NCI-H748 (cell line): ENCODE measurements around the gene ATP2B1.
"Not testable (repeated sequence)": the region's sequence is repeated elsewhere in the genome, so short reads cannot be mapped to it uniquely, and the experiment has no call there.

ENCODE experiments used
- DNase-seq: peaks from one replicate; lab custom pipeline; 2025; ENCODE audit not compliant: unreplicated experiment; lab: John Stamatoyannopoulos, UW

ATP2B1 gene

DNA sequence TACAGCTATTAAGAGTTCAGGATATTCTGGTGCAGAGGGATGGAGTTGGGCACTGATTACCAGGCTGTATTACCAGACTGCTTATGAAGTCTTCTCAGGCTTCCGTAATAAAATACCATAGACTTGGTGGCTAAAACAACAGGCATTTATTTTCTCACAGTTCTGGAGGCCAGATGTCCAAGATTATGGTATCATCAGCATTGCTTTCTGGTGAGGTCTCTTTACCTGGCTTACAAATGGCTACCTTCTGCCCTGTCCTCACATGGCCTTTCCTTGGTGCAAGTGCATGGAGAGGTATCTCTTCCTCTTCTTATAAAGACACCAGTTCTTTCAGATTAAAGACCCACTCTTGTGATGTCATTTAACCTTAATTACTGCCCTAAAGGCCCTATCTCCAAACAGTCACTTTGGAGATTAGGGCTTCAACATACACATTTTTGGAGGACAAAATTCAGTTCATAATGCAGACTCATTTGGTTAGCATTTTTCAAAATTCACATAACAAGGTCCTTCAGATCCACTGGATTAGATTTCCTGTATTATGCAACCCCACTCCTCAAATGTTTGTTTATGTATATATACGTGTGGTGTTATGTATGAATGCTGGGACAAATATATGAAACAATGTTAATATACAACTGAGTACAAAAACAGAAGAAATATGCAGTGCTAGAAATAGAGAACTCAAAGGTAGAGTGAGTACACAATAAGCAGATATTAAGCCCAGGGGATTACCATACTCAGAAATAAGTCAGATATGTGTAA lies 9.3 kb upstream of the ATP2B1 start:
- no peak for DNase-seq

GRCh38 chr12:89712706-89713105 lies 4.1 kb upstream of the ATP2B1 start:
- no peak for DNase-seq

DNA sequence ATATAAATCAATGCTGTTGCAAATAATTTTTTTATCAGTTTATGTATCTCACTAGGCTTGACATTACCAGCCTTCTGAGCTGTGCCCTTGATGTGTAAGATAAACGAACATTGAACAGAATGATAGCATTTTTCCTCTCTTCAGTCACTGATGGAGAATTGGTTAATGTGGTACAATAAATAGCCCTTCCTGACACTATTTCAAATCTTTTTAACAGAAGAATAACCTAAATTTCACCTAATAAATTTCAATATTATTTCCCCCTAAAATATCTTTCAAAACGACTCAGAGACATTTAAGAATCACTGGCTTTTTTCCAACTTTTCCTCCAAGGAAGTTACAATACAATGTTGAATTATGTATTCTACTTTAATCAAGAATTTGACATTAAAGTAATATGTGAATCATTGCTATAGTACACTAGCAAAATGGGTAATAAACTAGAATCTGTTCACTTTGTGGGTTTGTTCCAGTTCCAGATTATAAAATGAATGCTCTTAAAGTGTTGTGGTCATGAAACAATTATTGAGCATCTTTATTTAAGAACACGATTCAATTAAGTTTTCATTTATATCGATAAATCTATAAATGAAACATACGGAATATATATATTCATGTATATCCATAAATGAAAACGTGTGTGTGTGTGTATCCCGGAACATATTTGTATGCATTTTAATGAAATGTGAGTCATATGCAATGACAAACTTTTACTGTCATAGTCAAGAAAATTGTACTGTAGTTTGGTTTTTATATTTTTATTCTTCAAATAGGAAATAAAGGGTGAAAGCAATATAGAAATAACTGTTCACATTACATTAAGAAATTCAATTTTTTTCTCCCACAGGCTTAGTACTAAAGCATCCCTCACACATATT lies 2.5 kb upstream of the ATP2B1 start:
- peak; percentile 17 for DNase-seq

DNA sequence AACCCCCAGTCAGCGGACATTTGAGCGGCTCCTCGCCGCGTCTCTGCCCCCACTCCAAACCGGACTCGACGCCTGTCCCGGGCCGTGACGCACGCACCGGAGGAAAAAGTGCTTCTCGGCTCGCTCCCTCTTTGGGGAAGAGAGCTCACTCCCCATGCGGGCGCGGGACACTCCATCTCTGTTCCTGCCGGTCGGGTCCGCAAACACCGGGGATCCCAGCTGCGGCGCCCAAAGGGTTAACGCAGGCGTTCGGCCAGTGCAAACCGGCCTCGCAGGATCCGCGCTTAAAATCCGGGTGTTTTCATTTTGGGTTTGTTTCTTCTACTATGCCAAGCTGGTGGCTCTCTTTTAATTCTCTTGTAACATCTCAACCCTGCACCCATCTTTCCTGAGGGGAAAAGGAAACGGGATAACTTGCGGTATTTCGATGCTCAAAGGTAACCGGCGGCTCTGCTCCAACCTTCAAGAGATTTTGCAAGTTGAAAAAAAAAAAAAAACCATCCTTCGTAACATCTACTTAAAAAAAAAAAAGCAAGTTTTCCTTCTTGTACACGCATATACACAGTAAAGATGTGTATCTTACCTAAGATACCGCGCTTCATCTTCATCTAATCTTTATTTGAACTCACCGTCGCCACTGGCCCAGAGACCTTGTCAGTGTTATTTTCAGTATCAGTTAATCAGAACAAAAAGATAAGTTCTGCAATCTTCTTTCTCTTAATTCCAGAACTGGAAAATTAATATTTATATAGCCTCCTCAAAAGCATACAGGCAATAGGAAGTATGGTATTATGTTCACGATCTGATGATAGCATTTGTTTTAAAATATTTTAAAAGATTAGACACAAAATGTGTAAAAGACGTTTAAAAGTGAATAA lies 1.6 kb upstream of the ATP2B1 start:
- peak; percentile 73 for DNase-seq

- peak; percentile 99 for DNase-seq
These were observed 738 bp upstream of the ATP2B1 start for GRCh38 chr12:89709157-89709994.

GRCh38 chr12:89707703-89708564 lies 704 bp downstream of the ATP2B1 start:
- DNase-seq = peak; percentile 61

DNA sequence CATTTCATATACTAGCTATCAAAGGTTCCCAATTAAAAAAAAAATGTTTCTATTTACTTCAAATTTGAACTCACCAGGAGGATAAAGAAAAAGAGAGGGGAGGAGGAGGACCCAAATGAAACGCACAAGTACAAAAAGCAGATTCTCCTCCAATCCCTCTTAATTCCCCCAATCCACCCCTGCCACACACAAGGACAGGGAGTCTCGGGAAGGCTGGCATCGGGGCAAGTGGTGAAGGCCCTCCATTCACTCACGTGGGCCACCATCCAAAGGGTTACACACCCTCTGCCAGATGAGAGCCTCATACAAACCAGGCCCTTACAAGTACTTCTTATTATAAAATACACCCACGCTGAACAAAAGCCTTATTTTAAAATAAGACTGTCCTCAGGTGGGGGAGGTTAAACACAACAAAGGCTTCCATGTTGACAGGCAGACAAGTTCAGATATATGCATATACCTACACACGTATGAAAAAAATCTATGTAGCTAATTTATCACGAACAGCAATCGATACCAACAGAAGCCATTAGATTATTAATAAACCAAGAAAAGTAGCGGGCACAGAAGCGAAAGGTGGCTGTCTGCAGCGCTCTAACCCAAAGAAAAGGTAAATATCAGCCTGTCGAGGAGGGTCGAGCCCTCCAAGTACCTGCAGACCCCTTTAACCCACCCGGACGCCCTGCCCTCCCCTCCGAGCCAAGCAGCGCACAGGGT lies 1.5 kb downstream of the ATP2B1 start:
- peak; percentile 58 for DNase-seq

DNA sequence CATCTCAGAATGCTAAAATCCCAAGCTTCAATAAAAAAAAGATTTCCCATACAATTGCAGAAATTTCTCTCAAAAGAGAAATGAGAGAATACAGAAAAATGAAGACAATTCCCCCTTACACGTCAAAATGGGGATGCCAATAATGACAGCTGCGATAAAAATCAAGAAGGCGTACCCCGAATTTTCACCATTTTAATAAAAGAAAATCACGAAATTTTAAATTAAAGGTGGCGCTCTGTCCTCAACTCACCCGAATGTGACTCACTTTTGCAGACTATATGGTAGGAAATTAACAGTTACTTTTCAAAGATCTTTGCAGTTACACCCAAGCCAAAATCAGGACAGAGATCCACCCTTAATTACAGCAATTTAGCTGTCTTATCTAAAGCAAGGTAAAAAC lies 2.1 kb downstream of the ATP2B1 start:
- DNase-seq = no peak

GRCh38 chr12:89704457-89704856 lies 4.2 kb downstream of the ATP2B1 start:
- no peak for DNase-seq

DNA sequence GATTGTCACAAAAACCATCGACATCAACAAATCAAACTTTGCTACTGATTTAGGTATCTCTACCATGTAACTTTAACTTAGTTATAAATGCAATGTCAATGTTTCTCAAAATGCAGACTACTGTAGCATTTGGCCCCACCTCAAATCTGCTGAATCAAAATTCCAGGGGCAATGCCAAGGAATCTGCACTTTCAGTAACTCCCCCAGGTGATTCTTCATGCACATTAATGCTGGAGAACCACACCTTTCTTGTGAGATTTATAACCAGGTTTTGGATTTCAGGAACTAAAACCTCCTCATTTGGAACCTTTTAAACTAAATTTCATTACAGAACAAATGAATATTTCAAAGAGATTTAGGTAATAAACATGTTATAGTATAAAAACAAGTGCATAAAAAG lies 4.9 kb downstream of the ATP2B1 start:
- no peak for DNase-seq

DNA sequence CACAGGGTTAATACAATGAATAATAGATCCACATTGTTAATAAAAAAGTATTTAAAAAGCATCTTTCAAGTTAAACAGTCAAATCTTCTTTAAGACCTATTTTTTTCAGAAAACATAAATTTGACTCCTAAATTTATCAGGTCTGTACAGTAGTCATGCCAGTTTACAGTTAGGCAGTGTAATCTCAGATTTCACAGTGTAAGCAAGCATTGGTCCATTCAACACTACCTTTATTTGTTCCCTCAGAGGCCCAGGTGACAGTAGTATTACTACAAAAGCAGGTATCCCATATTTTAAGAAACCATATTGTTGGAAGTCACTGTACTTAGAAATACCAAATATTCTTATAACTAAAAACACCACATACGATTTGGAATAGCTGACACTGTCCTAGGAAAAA lies 6.1 kb downstream of the ATP2B1 start:
- no peak for DNase-seq

DNA sequence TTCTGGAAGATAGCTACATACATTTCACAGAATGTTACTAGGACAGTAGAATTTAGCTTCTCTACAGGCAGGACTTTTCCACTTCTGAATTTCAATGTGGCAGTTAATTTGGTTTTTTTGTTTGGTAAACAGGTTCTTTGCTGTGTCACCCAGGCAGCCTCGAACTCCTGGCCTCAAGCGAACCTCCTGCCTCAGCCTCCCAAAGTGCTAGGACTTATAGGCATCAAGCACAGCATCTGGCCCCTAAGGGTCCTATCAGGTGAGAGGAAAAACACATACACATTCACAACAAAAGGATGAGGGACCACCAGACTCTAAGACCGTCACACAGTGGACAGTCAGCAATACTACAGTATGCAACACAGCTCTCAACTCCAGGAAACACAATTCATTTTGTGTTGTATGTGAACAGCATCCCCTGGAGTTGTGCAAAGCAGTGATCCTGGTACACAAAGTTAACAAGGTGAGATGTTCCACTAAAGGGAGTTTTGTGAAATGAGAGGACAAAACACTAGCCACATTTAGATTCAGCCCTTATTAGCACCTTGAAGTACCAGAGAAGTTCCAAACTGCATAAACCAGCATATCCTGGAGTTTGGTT lies 6.9 kb downstream of the ATP2B1 start:
- DNase-seq = no peak

DNA sequence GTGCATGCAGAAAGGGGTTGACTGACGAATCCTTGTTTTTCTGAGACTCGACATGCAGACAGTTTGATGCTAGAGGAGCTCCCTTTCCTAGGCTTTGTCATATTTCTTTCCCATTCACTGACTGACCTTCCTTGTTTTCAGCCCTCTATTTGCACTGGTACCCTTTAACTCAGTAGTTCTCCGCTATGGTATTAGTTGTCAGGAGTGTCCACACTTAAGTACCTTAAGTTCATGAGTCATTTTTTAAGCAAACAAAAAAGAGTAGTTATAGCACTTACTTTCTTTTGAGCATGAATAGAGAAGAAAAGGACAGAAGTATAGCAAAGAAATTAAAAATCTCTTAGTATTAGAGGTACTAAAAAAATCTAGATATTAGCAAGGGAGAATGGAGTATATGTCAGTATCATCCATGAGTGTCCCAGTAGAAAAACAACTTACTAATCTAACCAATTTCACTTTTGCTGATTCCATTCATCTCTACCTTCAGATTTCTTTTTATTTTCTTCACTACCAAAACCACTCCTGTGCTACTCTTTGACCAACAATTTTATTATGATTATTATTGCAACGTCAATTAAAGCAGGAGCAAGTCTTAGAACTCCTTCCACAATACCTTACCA lies 8.3 kb downstream of the ATP2B1 start:
- DNase-seq = no peak

- DNase-seq = no peak
These were observed 10.0 kb downstream of the ATP2B1 start for GRCh38 chr12:89698607-89699006.

GRCh38 chr12:89697728-89698127 lies 10.9 kb downstream of the ATP2B1 start:
- DNase-seq = not testable (repeated sequence)

- DNase-seq = no peak
These were observed 11.3 kb downstream of the ATP2B1 start for GRCh38 chr12:89697296-89697695.

DNA sequence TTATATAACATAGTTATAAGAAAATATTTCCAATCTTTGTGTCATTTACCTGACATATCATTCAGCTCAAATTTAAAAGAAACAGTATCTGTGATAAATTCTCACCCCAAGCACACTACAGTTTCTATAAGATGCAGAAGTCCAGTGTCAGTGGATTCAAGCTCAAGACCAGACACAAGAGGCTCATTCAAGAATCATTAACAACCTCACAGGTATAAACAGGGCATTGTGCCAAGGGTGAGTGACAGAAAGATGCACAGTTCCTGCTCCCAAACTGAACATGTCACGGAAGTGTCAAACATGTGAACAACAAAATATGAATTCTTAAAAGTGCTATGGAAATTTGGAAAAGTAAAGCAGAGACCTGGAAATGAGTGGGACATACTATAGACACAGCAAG lies 12.8 kb downstream of the ATP2B1 start:
- peak; percentile 12 for DNase-seq

- no peak for DNase-seq
These were observed 13.5 kb downstream of the ATP2B1 start for GRCh38 chr12:89695100-89695499.
